ENCODE results near the gene PI4KB.

Gene PI4KB

GRCh38 chr1:151327223-151327902 lies at the start of gene PI4KB:
Gene PI4KB (minus strand): TSS chr1:151327416. CDS start chr1:151316481, 10,935 bp downstream.
- peak within 1 kb of the TSS; percentile 97 for H3K9ac ChIP-seq
- TF ChIP-seq Cebpa-rat (IDR thresholded peaks at IDR 0.05) = no peak
- H3K27ac ChIP-seq = peak within 1 kb of the TSS; percentile 98

GRCh38 chr1:151373196-151373595 lies 46.0 kb upstream of the PI4KB start:
- Histone ChIP-seq H3K4me1 (peaks cover 31% of the 10 kb centered on the region), H3K9me3 (no peaks in the 10 kb centered on the region), H4K20me1 (no peaks in the 10 kb centered on the region), H3K4me3 (no peak overlapping the region), H3K27me3 (no peaks in the 10 kb centered on the region), H3K27ac (no peak overlapping the region), H3K9ac (no peak overlapping the region), H3K36me3 (no peaks in the 10 kb centered on the region), H3K4me2 (no peak overlapping the region)
- TF ChIP-seq Cebpa-rat (IDR thresholded peaks at IDR 0.05) = no peak

More at GRCh38 chr1:151327223-151327902, at the start of gene PI4KB:
- peaks cover 36% of the 10 kb centered on the region for H3K36me3 ChIP-seq
- peak within 1 kb of the TSS; percentile 79 for H3K4me3 ChIP-seq
- H3K4me1 ChIP-seq = peaks cover 29% of the 10 kb centered on the region
- H3K9me3 ChIP-seq = no peaks in the 10 kb centered on the region
- no peaks in the 10 kb centered on the region for H3K27me3 ChIP-seq
- no peaks in the 10 kb centered on the region for H4K20me1 ChIP-seq
- peak within 1 kb of the TSS; percentile 96 for H3K4me2 ChIP-seq

- H4K20me1 ChIP-seq = no peaks in the 10 kb centered on the region
- H3K9me3 ChIP-seq = no peaks in the 10 kb centered on the region
- H3K9ac ChIP-seq = no peak within 1 kb of the TSS
- H3K27me3 ChIP-seq = no peaks in the 10 kb centered on the region
- H3K4me3 ChIP-seq = no peak within 1 kb of the TSS
- H3K4me1 ChIP-seq = peaks cover 31% of the 10 kb centered on the region
- H3K4me2 ChIP-seq = 0 out of 2 replicates have a peak within 1 kb of the TSS, but pooled peaks have one; percentile 26
- no peak for TF ChIP-seq Cebpa-rat (IDR thresholded peaks at IDR 0.05)
- no peak within 1 kb of the TSS for H3K27ac ChIP-seq
- H3K36me3 ChIP-seq = no peaks in the 10 kb centered on the region
Measured at GRCh38 chr1:151372058-151372934, 45.1 kb upstream of the PI4KB start, which contains the start of gene SELENBP1. Gene SELENBP1 (minus strand): TSS chr1:151372705. CDS start chr1:151372641, 64 bp downstream.

GRCh38 chr1:151371370-151372057 lies 44.3 kb upstream of the PI4KB start:
- Histone ChIP-seq H3K36me3 (no peaks in the 10 kb centered on the region), H3K27me3 (no peaks in the 10 kb centered on the region), H3K9me3 (no peaks in the 10 kb centered on the region), H3K27ac (no peak overlapping the region), H3K4me2 (no peak overlapping the region), H4K20me1 (no peaks in the 10 kb centered on the region), H3K4me3 (no peak overlapping the region), H3K9ac (no peak overlapping the region), H3K4me1 (peaks cover 31% of the 10 kb centered on the region)
- no peak for TF ChIP-seq Cebpa-rat (IDR thresholded peaks at IDR 0.05)

- peak overlapping the region; percentile 76 for H3K27ac ChIP-seq
- peak overlapping the region; percentile 21; the same call in 1 of the 2 replicates for H3K9ac ChIP-seq
Measured at GRCh38 chr1:151370211-151370911, 43.1 kb upstream of the PI4KB start.

GRCh38 chr1:151369621-151370048 lies 42.4 kb upstream of the PI4KB start:
- H4K20me1 ChIP-seq = no peaks in the 10 kb centered on the region

More at GRCh38 chr1:151370211-151370911, 43.1 kb upstream of the PI4KB start:
- no peaks in the 10 kb centered on the region for H3K27me3 ChIP-seq
- H4K20me1 ChIP-seq = no peaks in the 10 kb centered on the region
- H3K9me3 ChIP-seq = no peaks in the 10 kb centered on the region
- no peak overlapping the region for H3K4me3 ChIP-seq
- no peaks in the 10 kb centered on the region for H3K36me3 ChIP-seq
- H3K4me1 ChIP-seq = peaks cover 31% of the 10 kb centered on the region
- peak overlapping the region; percentile 60 for H3K4me2 ChIP-seq
- no peak for TF ChIP-seq Cebpa-rat (IDR thresholded peaks at IDR 0.05)

GRCh38 chr1:151369302-151369610 lies 42.0 kb upstream of the PI4KB start:
- Histone ChIP-seq H3K4me1 (peaks cover 30% of the 10 kb centered on the region), H3K9ac (no peak overlapping the region), H3K4me3 (no peak overlapping the region), H3K27ac (peak overlapping the region; percentile 76), H3K27me3 (no peaks in the 10 kb centered on the region), H4K20me1 (no peaks in the 10 kb centered on the region), H3K4me2 (peak overlapping the region; percentile 60), H3K36me3 (no peaks in the 10 kb centered on the region), H3K9me3 (peaks cover 4% of the 10 kb centered on the region; the same call in 1 of the 2 replicates)
- no peak for TF ChIP-seq Cebpa-rat (IDR thresholded peaks at IDR 0.05)

More at GRCh38 chr1:151369621-151370048, 42.4 kb upstream of the PI4KB start:
- no peaks in the 10 kb centered on the region for H3K27me3 ChIP-seq
- no peaks in the 10 kb centered on the region for H3K9me3 ChIP-seq
- H3K9ac ChIP-seq = 0 out of 2 replicates have a peak overlapping the region, but pooled peaks have one; percentile 21
- H3K4me2 ChIP-seq = peak overlapping the region; percentile 60
- H3K36me3 ChIP-seq = no peaks in the 10 kb centered on the region
- peaks cover 31% of the 10 kb centered on the region for H3K4me1 ChIP-seq
- H3K27ac ChIP-seq = peak overlapping the region; percentile 76
- TF ChIP-seq Cebpa-rat (IDR thresholded peaks at IDR 0.05) = no peak
- H3K4me3 ChIP-seq = no peak overlapping the region

GRCh38 chr1:151368393-151369301 lies 41.4 kb upstream of the PI4KB start:
- Histone ChIP-seq H3K27ac (0 out of 2 replicates have a peak overlapping the region, but pooled peaks have one; percentile 76), H3K36me3 (no peaks in the 10 kb centered on the region), H3K9me3 (peaks cover 8% of the 10 kb centered on the region), H3K4me1 (peaks cover 24% of the 10 kb centered on the region), H3K9ac (no peak overlapping the region), H4K20me1 (no peaks in the 10 kb centered on the region), H3K4me2 (no peak overlapping the region), H3K4me3 (no peak overlapping the region), H3K27me3 (no peaks in the 10 kb centered on the region)
- TF ChIP-seq Cebpa-rat (IDR thresholded peaks at IDR 0.05) = no peak
